Measurements from ENCODE around the gene IDNK.

- TF ChIP-seq EZH2phosphoT487 (IDR thresholded peaks at IDR 0.05; ENCODE audit: insufficient read depth, low read depth), result no peak
- no peak for TF ChIP-seq EZH2 (IDR thresholded peaks at IDR 0.05; ENCODE audit: insufficient read depth, poor library complexity, severe bottlenecking)
Measured at GRCh38 chr9:83649515-83649914, 26.6 kb downstream of the IDNK start.

Data from GM23248 (cell line).